Activated CD8-positive, alpha-beta memory T cell treated with anti-CD3 and anti-CD28 coated beads for 24 hours (primary cell): ENCODE measurements around the gene PDXDC1.
"Not testable (repeated sequence)": the region's sequence is repeated elsewhere in the genome, so short reads cannot be mapped to it uniquely, and the experiment has no call there.

ENCODE experiments used
- DNase-seq: peaks from one replicate; pipeline ENCODE4 v3.0.0-alpha.2; 2020

The PDXDC1 gene

GRCh38 chr16:15166177-15166576 is 191.4 kb downstream of the PDXDC1 start:
- not testable (repeated sequence) for DNase-seq

DNA sequence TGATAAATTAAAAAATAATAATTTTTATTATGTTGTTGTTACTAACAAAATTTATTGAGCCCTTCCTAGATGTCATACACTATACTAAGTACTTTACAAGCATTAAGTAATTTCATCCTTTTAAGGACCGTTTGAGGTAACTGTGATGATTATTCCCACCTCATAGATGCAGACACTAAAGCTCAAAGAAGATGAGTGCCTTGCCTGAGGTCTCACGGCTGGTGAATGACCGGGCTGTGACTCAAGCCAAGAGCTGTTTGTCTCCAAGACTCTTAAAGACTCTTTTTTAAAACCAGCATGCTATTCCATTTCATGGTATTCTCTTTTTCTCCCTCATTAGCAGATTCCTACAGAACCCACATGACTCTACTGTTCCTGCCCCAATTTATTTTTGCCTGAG is 193.5 kb downstream of the PDXDC1 start:
- not testable (repeated sequence) for DNase-seq

DNA sequence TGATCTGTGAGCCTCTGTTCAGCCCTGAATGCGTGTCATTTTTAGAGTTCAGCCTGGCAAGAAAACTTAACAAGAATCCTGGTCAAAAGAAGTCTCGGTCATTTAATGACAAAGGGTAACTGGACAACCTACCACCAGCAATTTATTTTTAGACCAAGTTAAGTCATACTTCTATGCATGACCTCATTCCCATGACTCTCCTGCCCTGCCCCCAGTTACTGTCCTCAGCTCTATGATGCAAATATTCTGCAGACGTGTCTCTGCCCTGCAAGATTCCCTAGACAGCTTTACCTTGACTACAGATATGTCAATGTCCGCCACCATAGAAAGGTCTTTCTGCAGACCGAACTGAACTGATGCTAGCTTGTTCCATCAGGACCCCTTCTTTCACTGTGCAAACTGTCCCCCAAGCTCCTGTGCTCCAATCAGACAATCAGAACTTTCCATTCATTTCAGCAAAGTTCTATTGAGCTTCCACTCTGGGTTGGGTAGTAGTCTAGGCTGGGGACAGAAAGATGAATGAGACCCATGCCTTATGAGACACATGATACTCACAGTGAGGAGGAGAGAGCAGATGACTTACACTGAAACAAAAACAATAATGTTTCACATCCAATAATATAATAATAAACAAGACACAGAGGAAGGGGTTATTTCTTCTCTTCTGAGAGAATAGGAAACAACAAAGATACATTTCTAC is 194.3 kb downstream of the PDXDC1 start:
- not testable (repeated sequence) for DNase-seq

DNA sequence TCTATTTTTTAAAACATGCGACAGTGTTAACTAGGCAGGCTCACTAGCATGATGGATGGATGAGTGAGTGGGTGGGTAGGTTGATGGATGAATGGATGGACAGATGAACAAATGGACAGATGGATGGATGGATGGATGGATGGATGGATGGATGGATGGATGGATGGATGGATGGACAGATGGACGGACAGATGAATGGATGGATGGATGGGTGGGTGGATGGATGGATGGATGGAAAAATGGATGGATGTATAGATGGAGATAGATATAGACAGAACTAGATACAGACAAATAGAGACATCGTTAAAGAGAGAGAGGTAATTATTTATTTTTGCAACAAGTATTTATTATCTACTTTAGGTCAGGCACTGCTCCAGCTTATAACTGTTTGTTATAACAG is 205.1 kb downstream of the PDXDC1 start:
- DNase-seq, result not testable (repeated sequence)

DNA sequence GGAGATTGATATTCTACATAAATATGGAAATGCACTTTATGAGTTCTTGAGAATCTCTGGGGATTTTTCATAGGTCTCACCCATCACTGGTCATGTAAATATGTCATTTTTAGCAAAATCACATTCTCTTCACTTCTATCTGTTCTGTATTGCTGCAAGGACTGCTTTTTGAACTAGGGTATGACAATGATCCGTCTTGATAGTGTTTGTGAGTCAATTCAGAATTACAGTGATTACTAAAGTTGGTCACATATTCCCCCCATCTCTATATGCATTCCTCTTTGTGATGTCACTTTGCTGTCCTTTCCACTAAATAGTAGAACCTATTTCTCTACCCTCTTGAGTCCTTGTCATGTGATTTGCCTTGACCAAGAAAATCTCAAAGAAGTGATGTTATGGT is 206.1 kb downstream of the PDXDC1 start:
- not testable (repeated sequence) for DNase-seq

DNA sequence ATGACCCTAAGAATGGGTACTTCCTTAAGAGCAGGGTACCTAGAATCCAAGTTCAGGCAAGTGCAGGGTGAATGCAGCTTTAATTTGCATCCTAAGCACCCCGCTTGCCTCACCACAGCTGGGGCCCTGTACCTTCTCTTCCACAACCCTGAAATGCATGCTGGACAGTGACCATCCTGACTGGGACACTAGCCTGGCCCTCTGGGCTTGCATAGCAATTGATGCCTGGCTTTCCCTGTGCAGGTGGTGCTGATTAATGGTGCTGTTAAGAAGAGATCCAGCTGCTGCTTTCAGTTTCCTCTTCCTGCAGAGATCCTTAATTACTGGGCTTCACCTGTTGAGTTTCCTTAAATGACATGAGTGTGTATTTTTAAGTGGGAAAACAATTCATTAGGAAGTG is 209.2 kb downstream of the PDXDC1 start:
- not testable (repeated sequence) for DNase-seq
